DOHH2 (cell line): ENCODE results near the gene MRPL4.

Experiments used
- H3F3A ChIP-seq: fragments of 200-600 bp; sonication (generic), shearing (Covaris generic); 2 replicates; pipeline ENCODE4 v1.6.0; 2016; ENCODE audit warnings: antibody characterized with exemption, mild to moderate bottlenecking; ENCODE audit not compliant: control insufficient read depth, insufficient read depth
- H3K27ac ChIP-seq: fragments of 200-600 bp; sonication (generic); 2 replicates; pipeline ENCODE4 v1.5.1; 2014; ENCODE audit warnings: low read depth, mild to moderate bottlenecking, low read length, moderate library complexity
- H3K27me3 ChIP-seq: fragments of 200-600 bp; sonication (generic); 2 replicates; pipeline ENCODE4 v1.6.1; 2014; ENCODE audit warnings: mild to moderate bottlenecking, low read length, mixed read lengths; ENCODE audit not compliant: control insufficient read depth
- H3K36me3 ChIP-seq: fragments of 200-600 bp; sonication (generic); 2 replicates; pipeline ENCODE4 v1.6.1; 2014; ENCODE audit warnings: mild to moderate bottlenecking, low read length, moderate library complexity, mixed read lengths; ENCODE audit not compliant: control insufficient read depth
- H3K4me1 ChIP-seq: fragments of 200-600 bp; sonication (generic); 2 replicates; pipeline ENCODE4 v1.6.1; 2014; ENCODE audit warnings: mild to moderate bottlenecking, low read length, mixed read lengths; ENCODE audit not compliant: control insufficient read depth
- H3K4me2 ChIP-seq: fragments of 200-600 bp; sonication (generic); 2 replicates; pipeline ENCODE4 v1.6.0; 2014; ENCODE audit warnings: mild to moderate bottlenecking, low read length, moderate library complexity
- H3K4me3 ChIP-seq: fragments of 200-600 bp; sonication (generic); 2 replicates; pipeline ENCODE4 v1.5.1; 2014; ENCODE audit warnings: mild to moderate bottlenecking, low read length, mixed read lengths
- H3K79me2 ChIP-seq: fragments of 200-600 bp; sonication (generic); 2 replicates; pipeline ENCODE4 v1.6.1; 2014; ENCODE audit warnings: mild to moderate bottlenecking, low read length, mixed read lengths; ENCODE audit not compliant: control insufficient read depth
- H3K9me2 ChIP-seq: fragments of 200-600 bp; sonication (generic); replicated peaks from 2 replicates; pipeline ENCODE4 v1.6.1; 2014; ENCODE audit warnings: mild to moderate bottlenecking, low read length, mixed read lengths; ENCODE audit not compliant: control insufficient read depth
- H3K9me3 ChIP-seq: fragments of 200-600 bp; sonication (generic); 2 replicates; pipeline ENCODE4 v1.6.1; 2014; ENCODE audit warnings: antibody characterized with exemption, low read length, mixed read lengths; ENCODE audit not compliant: control insufficient read depth, insufficient read depth
- H4K20me1 ChIP-seq: fragments of 200-600 bp; sonication (generic); 2 replicates; pipeline ENCODE4 v1.6.0; 2014; ENCODE audit warnings: low read depth, mild to moderate bottlenecking, antibody characterized with exemption, low read length, moderate library complexity; ENCODE audit not compliant: control insufficient read depth, insufficient read depth
- EZH2phosphoT487 ChIP-seq: fragments of 200-600 bp; sonication (generic); IDR thresholded peaks from 2 replicates; pipeline ENCODE4 v1.6.1; 2017; ENCODE audit warnings: borderline replicate concordance, mild to moderate bottlenecking, antibody characterized with exemption, low read length, moderate library complexity, mixed read lengths
- TF ChIP-seq, protein P1 (sequence below): fragments of 200-600 bp; sonication (generic); IDR thresholded peaks from one replicate; pipeline ENCODE4 v1.5.1; 2014; ENCODE audit warnings: antibody characterized with exemption, mild to moderate bottlenecking, low read depth, low read length; ENCODE audit not compliant: poor library complexity, severe bottlenecking

Gene MRPL4

DNA sequence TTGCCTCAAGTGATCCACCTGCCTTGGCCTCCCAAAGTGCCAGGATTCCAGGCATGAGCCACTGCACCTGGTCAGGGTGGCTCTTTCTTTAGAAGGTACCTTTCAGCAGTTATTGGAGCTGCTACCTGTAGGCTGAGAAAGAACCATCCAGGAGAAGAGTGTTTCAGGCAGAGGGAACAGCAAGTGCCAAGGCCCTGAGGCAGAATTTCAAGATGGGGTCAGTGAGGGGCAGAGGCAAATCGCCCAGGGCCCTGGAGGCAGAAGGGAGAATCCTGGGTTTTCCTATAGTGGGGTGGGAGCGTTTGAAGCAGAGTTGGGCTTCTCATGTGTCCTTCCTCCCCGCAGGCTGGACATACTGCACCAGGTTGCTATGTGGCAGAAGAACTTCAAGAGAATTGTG, 2.2 kb downstream of the MRPL4 start:
- Histone ChIP-seq H3K27me3 (no peaks in the 10 kb centered on the region), H3K79me2 (peaks cover 53% of the 10 kb centered on the region), H3K4me2 (peak overlapping the region; percentile 92; the same call in 1 of the 2 replicates), H3K27ac (no peak overlapping the region), H3K4me1 (peaks cover 48% of the 10 kb centered on the region), H3K36me3 (peaks cover 65% of the 10 kb centered on the region), H3F3A (peaks cover 9% of the 10 kb centered on the region; the same call in 1 of the 2 replicates), H3K9me3 (no peaks in the 10 kb centered on the region), H3K4me3 (no peak overlapping the region), H4K20me1 (peaks cover 9% of the 10 kb centered on the region; the same call in 1 of the 2 replicates), H3K9me2 (no peaks in the 10 kb centered on the region)
- TF ChIP-seq EZH2phosphoT487, result no peak
- TF ChIP-seq, protein P1, sequence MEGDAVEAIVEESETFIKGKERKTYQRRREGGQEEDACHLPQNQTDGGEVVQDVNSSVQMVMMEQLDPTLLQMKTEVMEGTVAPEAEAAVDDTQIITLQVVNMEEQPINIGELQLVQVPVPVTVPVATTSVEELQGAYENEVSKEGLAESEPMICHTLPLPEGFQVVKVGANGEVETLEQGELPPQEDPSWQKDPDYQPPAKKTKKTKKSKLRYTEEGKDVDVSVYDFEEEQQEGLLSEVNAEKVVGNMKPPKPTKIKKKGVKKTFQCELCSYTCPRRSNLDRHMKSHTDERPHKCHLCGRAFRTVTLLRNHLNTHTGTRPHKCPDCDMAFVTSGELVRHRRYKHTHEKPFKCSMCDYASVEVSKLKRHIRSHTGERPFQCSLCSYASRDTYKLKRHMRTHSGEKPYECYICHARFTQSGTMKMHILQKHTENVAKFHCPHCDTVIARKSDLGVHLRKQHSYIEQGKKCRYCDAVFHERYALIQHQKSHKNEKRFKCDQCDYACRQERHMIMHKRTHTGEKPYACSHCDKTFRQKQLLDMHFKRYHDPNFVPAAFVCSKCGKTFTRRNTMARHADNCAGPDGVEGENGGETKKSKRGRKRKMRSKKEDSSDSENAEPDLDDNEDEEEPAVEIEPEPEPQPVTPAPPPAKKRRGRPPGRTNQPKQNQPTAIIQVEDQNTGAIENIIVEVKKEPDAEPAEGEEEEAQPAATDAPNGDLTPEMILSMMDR, result no peak

GRCh38 chr19:10255358-10255757, 3.3 kb downstream of the MRPL4 start:
- Histone ChIP-seq H3K79me2 (peaks cover 45% of the 10 kb centered on the region), H3K9me2 (no peaks in the 10 kb centered on the region), H3K4me2 (no peak overlapping the region), H3K27ac (no peak overlapping the region), H3K4me1 (peaks cover 37% of the 10 kb centered on the region), H3K4me3 (no peak overlapping the region), H3K36me3 (peaks cover 74% of the 10 kb centered on the region), H4K20me1 (peaks cover 9% of the 10 kb centered on the region; the same call in 1 of the 2 replicates), H3F3A (peaks cover 11% of the 10 kb centered on the region; the same call in 1 of the 2 replicates), H3K9me3 (no peaks in the 10 kb centered on the region), H3K27me3 (no peaks in the 10 kb centered on the region)
- TF ChIP-seq, protein P1, result no peak
- no peak for TF ChIP-seq EZH2phosphoT487

GRCh38 chr19:10256551-10256950, 4.5 kb downstream of the MRPL4 start:
- Histone ChIP-seq H3K4me2 (no peak overlapping the region), H3K36me3 (peaks cover 75% of the 10 kb centered on the region), H3K4me3 (no peak overlapping the region), H3F3A (peaks cover 11% of the 10 kb centered on the region; the same call in 1 of the 2 replicates), H3K4me1 (peaks cover 26% of the 10 kb centered on the region), H3K79me2 (peaks cover 36% of the 10 kb centered on the region), H3K27me3 (no peaks in the 10 kb centered on the region), H3K9me2 (no peaks in the 10 kb centered on the region), H3K9me3 (no peaks in the 10 kb centered on the region), H4K20me1 (peaks cover 9% of the 10 kb centered on the region; the same call in 1 of the 2 replicates), H3K27ac (no peak overlapping the region)
- TF ChIP-seq, protein P1, result no peak
- no peak for TF ChIP-seq EZH2phosphoT487
